Uterus (tissue), 2 donors: ENCODE measurements around the gene CUL3.

Experiments
- CTCF ChIP-seq, 4 experiments: fragments of 200-600 bp in 2 of 4; fragments of 450-650 bp in 2 of 4; sonication (generic) in 2 of 4; IDR thresholded peaks; one replicate each; pipeline ENCODE4 v1.5.1; 2016 to 2019; ENCODE audit warnings: antibody characterized with exemption in 4 of 4, mild to moderate bottlenecking in 2 of 4, moderate library complexity in 1 of 4
- POLR2A ChIP-seq, 2 donors: fragments of 450-650 bp; IDR thresholded peaks; one replicate each; pipeline ENCODE4 v1.6.1; 2016; ENCODE audit warnings: antibody characterized with exemption in 2 of 2, mild to moderate bottlenecking in 1 of 2, moderate library complexity in 1 of 2

GRCh38 chr2:224552771-224553170, 32.4 kb downstream of the CUL3 start:
- TF ChIP-seq CTCF (IDR thresholded peaks at IDR 0.05) (no peak), POLR2A (IDR thresholded peaks at IDR 0.05) (no peak)
